NB4 (cell line): ENCODE results near the gene DIS3L2.

Source experiments
- POLR2A ChIP-seq: IDR thresholded peaks from 2 replicates; pipeline ENCODE4 v1.6.1; 2011; ENCODE audit warnings: mild to moderate bottlenecking; ENCODE audit not compliant: insufficient read length; ENCODE audit errors: extremely low read depth
- TF ChIP-seq, protein P1 (sequence below): IDR thresholded peaks from one replicate; pipeline ENCODE4 v1.5.1; 2012; ENCODE audit warnings: low read depth, low read length
- TF ChIP-seq, protein P2 (sequence below): IDR thresholded peaks from 2 replicates; pipeline ENCODE4 v1.6.1; 2011; ENCODE audit warnings: low read depth, low read length

DNA sequence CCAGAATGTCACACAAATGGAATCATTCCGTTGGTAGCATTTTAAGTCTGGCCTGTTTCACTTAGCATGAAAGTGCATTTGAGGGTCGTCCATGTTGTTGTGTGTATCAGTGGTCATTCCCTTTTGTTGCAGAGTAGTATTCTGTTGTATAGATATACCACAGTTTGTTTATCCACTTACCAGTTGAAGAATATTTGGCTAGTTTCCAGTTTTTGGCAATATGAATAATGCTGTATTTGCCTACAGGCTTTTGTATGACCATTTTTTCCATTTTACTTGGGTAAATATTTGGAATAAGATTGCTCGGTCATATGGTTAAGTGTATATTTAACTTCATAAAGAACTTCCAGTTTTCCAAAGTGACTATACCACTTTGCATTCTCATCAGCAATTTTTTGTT, 317.0 kb downstream of the DIS3L2 start:
- TF ChIP-seq, protein P1, sequence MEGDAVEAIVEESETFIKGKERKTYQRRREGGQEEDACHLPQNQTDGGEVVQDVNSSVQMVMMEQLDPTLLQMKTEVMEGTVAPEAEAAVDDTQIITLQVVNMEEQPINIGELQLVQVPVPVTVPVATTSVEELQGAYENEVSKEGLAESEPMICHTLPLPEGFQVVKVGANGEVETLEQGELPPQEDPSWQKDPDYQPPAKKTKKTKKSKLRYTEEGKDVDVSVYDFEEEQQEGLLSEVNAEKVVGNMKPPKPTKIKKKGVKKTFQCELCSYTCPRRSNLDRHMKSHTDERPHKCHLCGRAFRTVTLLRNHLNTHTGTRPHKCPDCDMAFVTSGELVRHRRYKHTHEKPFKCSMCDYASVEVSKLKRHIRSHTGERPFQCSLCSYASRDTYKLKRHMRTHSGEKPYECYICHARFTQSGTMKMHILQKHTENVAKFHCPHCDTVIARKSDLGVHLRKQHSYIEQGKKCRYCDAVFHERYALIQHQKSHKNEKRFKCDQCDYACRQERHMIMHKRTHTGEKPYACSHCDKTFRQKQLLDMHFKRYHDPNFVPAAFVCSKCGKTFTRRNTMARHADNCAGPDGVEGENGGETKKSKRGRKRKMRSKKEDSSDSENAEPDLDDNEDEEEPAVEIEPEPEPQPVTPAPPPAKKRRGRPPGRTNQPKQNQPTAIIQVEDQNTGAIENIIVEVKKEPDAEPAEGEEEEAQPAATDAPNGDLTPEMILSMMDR = no peak
- no peak for TF ChIP-seq POLR2A
- TF ChIP-seq, protein P2, sequence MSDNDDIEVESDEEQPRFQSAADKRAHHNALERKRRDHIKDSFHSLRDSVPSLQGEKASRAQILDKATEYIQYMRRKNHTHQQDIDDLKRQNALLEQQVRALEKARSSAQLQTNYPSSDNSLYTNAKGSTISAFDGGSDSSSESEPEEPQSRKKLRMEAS = no peak
